ENCODE measurements around the gene EYS.

GRCh38 chr6:64483956-64484499 is 1223.0 kb downstream of the EYS start:
- TF ChIP-seq POLR2A (IDR thresholded peaks at IDR 0.05) (no peak), CTCF (IDR thresholded peaks at IDR 0.05) (no peak)

Data from gastroesophageal sphincter (tissue), 3 donors.